Sciatic nerve (tissue), 1 donor: Measurements from ENCODE around the gene WDR6. TPM values are rescaled to one million over a fixed set of nuclear protein-coding genes. Genes with fewer than 3 reads are reported as not detected.

Experiments used
- microRNA-seq: library from miRNA; unstranded; fragments of <30 nt; microRNA quantifications from one replicate; pipeline ENCODE4 v1.2.0, GENCODE V29; 2020
- total RNA-seq: library from RNA; stranded (reverse); fragmentation: NEBNext Ultra II Directional; extraction: Animal tissue kit (Norgen Biotek cat#: 25700); gene quantifications from one replicate; pipeline ENCODE4 v1.2.1, GENCODE V29; 2021
- donor health status: DM: no; HTN: no; CAD: no.

Gene WDR6
- total RNA-seq, 1 donor from 2014 or later: 149 TPM

Small RNA genes within 50 kb of the gene (microRNA-seq; reads per million reads assigned to microRNA genes)
- gene MIR191 (9,348 reads per million, percentile 94 among the genes with 10 or more reads in this experiment), gene MIR425 (910 reads per million, percentile 81 among the genes with 10 or more reads in this experiment)

Other genes with a start within 250 kb of the WDR6 start
- gene PRKAR2A, start 159.5 kb upstream of the WDR6 start, total RNA-seq: 46.5 TPM
- 12.2 TPM for gene SLC25A20, start 108.5 kb upstream of the WDR6 start, total RNA-seq
- 88.9 TPM for gene ARIH2, start 88.5 kb upstream of the WDR6 start, total RNA-seq
- 40.1 TPM for gene P4HTM, start 17.1 kb upstream of the WDR6 start, total RNA-seq
- gene DALRD3, start 11.2 kb downstream of the WDR6 start, total RNA-seq: 18.7 TPM
- 75.1 TPM for gene NDUFAF3, start 14.7 kb downstream of the WDR6 start, total RNA-seq
- gene IMPDH2, start 22.0 kb downstream of the WDR6 start, total RNA-seq: 121 TPM
- 101 TPM for gene QRICH1, start 86.7 kb downstream of the WDR6 start, total RNA-seq
- gene QARS1, start 97.4 kb downstream of the WDR6 start, total RNA-seq: 123 TPM
- 55.7 TPM for gene USP19, start 113.4 kb downstream of the WDR6 start, total RNA-seq
- gene LAMB2, start 125.7 kb downstream of the WDR6 start, total RNA-seq: 515 TPM
- gene CCDC71, start 158.9 kb downstream of the WDR6 start, total RNA-seq: 20.7 TPM
- 32.5 TPM for gene KLHDC8B, start 164.2 kb downstream of the WDR6 start, total RNA-seq